GM12891 (cell line): ENCODE measurements around the gene MYO1C.

Experiments
- POLR2A ChIP-seq: IDR thresholded peaks from 2 replicates; pipeline ENCODE4 v1.6.1; 2011; ENCODE audit warnings: low read depth, low read length, control low read depth
- POLR2AphosphoS5 ChIP-seq: IDR thresholded peaks from 2 replicates; pipeline ENCODE4 v1.6.1; 2011; ENCODE audit warnings: low read depth, low read length, control low read depth

DNA sequence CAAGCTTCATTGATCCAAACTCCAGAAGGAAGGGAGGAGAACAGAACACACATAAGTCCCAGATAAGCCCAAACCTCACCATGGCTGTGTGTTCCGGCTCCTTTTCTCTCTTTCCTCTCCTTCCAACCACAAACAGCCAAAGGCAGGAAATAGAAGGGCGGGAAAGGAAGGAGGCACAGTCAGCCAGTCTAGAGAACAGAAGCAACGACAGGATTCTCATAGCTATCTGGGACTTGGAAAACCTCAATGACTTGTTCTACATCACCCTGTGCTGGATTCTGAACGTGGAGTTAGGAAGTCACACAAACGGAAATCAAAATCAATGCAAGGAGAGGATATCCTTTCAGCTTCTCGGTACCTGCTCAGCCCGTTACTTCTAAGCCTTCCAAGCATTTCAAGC lies 45.4 kb downstream of the MYO1C start:
- no peak for TF ChIP-seq POLR2A
- no peak for TF ChIP-seq POLR2AphosphoS5
